GM21576 (cell line): Measurements from ENCODE around the gene AP2A2.

Experiments used
- ATAC-seq: cut with Tn5 transposase; IDR thresholded peaks from one replicate; pipeline ENCODE4 v1.9.1; 2021; ENCODE audit warnings: mild to moderate bottlenecking, moderate library complexity; ENCODE audit not compliant: unreplicated experiment

The AP2A2 gene

GRCh38 chr11:924406-925157, 1.1 kb upstream of the AP2A2 start:
- no peak for ATAC-seq

DNA sequence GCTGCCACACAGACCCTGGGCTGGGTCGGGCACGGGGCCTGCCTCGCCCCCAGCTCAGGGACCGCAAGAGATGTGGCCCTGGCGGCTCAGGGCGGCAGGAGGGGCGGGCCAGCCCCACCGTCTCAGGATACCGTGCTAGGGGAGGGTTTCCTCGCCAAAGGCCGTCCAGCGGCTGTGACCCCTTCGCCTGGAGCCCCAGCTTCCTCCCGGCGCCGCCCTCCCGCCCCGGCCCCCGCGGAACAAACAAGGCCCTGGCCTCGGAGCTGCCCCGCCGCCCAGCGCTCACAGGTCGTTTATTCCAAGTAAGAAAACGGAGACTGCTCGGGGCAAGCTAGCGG, 543 bp upstream of the AP2A2 start:
- no peak for ATAC-seq

DNA sequence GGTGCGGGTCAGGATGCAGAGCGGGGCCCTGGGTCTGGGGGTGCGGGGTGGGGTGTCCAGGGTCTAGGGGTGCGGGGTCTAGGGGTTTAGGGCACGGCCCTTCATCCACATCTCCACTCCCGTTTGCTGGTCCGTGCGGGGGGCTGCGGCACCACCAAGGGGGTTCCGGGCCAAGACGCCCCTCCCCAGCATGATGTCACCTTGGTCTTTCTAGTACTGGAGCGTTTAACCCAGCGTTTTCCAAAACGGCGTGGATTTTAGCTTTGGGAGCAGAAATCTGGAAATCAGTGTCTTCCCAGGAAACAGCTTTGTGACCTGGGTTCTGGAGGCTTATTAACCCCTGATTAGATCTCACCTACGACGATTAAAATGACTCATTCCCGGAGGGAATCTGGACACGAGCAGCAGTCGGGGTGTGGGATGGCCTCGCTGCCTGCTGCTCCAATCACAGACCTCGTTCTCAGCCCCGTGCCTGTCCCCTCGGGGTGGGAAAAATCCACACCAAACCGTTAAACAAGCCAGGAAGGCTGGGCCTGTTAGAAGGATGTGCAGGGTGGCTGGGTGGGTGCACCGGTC, 759 bp downstream of the AP2A2 start:
- ATAC-seq, result no peak

GRCh38 chr11:927871-928270, 2.2 kb downstream of the AP2A2 start:
- no peak for ATAC-seq

GRCh38 chr11:928786-929185, 3.1 kb downstream of the AP2A2 start:
- no peak for ATAC-seq

DNA sequence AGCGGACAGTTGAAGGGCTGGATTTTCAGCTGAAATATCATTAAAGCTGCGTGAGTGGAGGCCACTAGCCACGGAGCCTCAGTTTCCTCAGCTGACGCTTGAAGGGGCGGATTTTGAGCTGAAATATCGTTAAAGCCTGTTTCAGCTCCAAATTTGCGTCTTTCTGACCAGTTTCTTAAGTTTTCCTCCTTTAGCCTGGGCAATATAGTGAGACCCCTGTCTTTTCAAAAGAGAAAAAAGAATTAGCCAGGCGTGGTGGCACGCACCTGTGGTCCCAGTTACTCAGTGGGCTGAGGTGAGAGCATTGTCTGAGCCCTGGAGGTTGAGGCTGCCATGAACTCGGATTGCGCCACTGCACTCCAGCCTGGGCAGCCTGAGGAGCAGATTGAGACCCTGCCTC, 3.7 kb downstream of the AP2A2 start:
- no peak for ATAC-seq

- ATAC-seq, result no peak
These were observed 5.7 kb downstream of the AP2A2 start for GRCh38 chr11:931385-931784.

- no peak for ATAC-seq
These were observed 6.8 kb downstream of the AP2A2 start for GRCh38 chr11:932435-932834.

- no peak for ATAC-seq
These were observed 7.6 kb downstream of the AP2A2 start for GRCh38 chr11:933142-933851.

DNA sequence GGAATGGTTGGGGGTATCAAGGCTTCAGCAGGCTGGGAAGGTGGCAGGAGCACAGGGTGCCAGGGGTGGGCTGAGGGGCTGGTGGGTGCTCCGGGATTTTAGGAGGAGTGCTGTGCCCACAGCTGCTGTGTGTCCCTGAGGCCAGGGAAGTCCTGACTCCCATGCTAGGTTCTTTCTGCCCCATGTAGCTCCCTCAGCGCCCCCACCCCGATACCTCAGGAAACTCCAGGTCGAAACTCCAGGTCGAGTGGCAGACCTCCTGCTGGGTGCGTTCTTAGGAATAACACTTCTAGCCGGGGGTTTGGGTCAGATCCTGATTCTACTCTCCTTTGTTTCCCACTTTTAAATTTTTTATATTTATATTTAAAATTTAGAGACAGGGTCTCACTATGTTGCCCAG, 8.3 kb downstream of the AP2A2 start:
- ATAC-seq, result no peak

DNA sequence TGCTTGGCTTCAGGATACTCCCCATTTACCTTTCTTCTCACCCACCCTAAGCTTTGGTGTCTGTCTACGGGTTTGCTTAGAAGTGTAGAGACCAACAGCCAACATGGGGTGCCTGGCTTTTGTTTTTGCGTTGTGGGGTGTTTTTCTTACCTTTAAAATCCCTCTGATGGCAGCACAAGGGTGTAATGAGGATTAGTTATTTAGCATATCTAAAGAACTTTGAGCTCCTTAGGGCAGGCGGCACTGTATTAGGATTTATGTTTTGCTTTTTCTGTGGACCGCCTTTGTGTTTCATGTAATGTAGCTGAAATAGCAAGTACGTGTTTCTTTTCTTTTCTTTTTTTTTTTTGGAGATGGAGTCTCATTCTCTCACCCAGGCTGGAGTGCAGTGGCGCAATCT, 8.9 kb downstream of the AP2A2 start:
- no peak for ATAC-seq

GRCh38 chr11:936199-936598, 10.5 kb downstream of the AP2A2 start:
- no peak for ATAC-seq

DNA sequence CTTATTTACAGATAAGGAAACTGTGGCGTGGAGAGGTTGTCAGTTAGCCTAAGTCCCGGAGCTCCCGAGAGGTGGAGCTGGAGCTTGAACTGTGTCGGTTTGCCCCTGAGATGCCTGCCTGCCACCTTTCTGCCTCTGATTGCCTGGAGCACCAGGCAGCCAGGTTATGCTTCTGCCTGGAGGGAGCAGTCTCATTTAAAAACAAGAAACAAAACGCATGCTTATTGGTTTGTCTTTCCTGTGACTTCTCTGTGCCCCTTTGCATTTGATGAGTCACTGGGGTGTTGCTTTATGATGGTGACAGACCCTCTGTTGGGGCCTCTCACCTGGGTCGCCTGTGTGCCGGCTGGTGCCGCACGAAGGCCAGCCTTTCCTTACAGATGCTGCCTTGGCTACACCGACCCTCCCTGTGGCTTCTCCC, 12.2 kb downstream of the AP2A2 start:
- ATAC-seq, result no peak

DNA sequence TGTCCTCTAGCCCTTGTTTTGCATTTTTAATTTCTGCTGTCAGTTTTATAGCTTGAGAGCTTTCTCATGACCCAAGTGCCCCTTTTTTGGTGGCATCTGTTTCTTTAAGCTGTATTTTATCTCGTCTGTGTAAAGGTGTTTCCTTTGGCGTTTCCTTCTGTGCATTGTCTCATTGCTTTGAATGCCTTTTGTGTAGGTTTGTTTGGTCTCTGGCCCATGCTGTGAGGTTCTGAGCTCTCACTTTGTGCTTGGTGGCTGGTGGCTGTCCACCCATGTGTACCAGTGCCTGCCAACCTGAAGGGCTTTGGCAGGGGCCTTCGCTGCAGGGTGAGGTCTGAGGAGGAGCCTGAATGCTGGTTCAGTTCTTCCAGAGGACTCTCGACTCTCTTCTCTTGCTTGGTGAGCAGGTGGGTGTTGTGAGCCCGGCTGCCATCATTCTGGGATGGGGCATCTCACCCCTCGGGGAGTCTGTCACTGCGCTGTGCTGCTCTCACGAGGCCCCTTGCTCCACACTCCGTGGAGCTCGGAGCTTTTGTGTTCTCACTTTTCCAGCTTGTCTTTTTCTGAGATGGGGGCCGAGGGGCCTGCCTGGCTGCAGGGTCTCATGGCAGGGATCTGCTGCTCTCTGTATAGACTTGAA, 14.9 kb downstream of the AP2A2 start:
- no peak for ATAC-seq

GRCh38 chr11:942823-943222, 17.2 kb downstream of the AP2A2 start:
- no peak for ATAC-seq

GRCh38 chr11:944711-945470, 19.2 kb downstream of the AP2A2 start:
- ATAC-seq, result no peak

DNA sequence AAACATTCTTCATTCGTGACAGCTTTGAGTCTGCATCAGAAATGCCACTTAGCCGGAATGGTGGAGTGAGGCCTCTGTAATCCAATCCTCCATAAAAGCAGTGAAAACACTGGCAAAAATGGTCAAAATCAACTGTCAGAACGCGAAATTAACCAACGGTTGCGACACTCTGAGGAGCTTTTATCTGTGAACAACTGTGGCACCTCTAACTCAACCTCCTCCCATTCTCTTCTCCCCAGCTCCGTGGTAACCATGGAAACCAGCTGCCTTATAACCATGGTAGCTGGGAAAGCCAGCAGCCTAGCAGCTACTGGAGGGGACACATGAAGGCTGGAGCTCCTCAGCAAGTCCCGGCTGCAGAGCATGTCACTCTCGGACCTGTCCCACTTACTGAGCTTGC, 20.3 kb downstream of the AP2A2 start:
- no peak for ATAC-seq

- no peak for ATAC-seq
These were observed 22.1 kb downstream of the AP2A2 start for GRCh38 chr11:947744-948143.

- ATAC-seq, result no peak
These were observed 25.8 kb downstream of the AP2A2 start for GRCh38 chr11:951507-951906.

DNA sequence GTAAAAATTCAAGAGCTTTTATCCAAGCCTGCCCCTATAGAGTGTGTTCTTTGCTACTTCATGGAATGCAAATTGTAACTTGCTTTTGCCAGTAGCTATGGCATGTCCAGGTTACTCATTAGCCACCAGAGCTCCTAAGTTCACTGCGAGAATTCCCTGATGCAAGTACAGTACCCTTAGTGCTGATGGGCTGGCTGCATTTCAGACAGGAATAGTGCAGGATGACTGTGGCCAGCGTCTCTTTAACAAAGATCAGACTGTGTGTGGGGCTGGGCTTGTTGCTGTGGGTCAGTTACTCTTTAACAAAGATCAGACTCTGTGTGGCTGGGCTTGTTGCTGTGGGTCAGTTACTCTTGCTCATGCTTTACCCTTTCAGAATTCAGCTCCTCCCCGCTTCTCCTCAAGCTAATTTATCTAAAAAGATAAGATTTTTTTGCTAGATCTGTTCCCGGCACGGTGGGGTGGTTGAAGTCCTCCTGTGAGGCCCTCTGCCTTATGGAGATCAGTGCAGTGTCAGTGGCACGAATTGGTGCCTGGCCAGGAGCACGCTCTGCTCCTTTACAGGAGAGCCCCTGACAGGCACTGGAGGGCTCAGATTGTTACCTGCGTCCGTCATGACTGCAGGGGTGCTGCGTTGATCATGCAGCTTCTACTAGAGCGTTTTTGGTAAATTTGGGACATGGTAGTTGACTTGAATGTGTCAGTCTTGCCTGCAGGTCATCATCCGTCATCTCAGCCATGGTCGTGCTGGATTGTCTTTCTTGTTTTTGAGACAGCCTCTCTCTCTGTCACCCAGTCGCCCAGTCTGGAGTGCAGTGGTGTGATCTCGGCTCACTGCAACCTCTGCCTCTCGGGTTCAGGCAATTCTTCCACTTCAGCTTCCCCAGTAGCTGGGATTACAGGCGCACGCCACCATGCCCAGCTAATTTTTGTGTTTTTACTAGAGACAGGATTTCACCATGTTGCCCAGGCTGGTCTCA, 27.0 kb downstream of the AP2A2 start:
- ATAC-seq, result no peak
